Left ventricle myocardium inferior (tissue), 1 donor: ENCODE data around the gene DAB1. TPM values are rescaled to one million over a fixed set of nuclear protein-coding genes. Genes with fewer than 3 reads are reported as not detected.

ENCODE experiments used
- DNase-seq: peaks from one replicate; pipeline ENCODE4 v3.0.0-alpha.2; 2020
- H3K27ac ChIP-seq: fragments of 200-600 bp; replicated peaks from 2 replicates; pipeline ENCODE4 v1.8.0; 2021
- H3K27me3 ChIP-seq: fragments of 200-600 bp; 2 replicates; pipeline ENCODE4 v1.8.0; 2021; ENCODE audit warnings: low read depth
- H3K36me3 ChIP-seq: fragments of 200-600 bp; 2 replicates; pipeline ENCODE4 v1.8.0; 2021
- H3K4me1 ChIP-seq: fragments of 200-600 bp; 2 replicates; pipeline ENCODE4 v1.8.0; 2021
- H3K4me3 ChIP-seq: fragments of 200-600 bp; 2 replicates; pipeline ENCODE4 v1.8.0; 2021; ENCODE audit warnings: mild to moderate bottlenecking, moderate library complexity
- H3K9me3 ChIP-seq: fragments of 200-600 bp; replicated peaks from 2 replicates; pipeline ENCODE4 v1.8.0; 2021
- intact Hi-C: fragments of 100-400 bp; cut with micrococcal nuclease; formaldehyde crosslinking; loops from one replicate; pipeline ENCODE4 v1.11.0; 2022
- total RNA-seq: library from RNA; stranded (reverse); fragmentation: NEBNext Ultra II Directional; extraction: Animal tissue kit (Norgen Biotek cat#: 25700); gene quantifications from one replicate; pipeline ENCODE4 v1.2.1, GENCODE V29; 2021
- TF ChIP-seq, protein P1 (sequence below): fragments of 200-600 bp; IDR thresholded peaks from 2 replicates; pipeline ENCODE4 v1.8.0; 2021; ENCODE audit warnings: antibody characterized with exemption, mild to moderate bottlenecking, borderline replicate concordance
- donor health status: DM: no; HTN: yes; CAD: no; lungs with severe emphysema.

Gene DAB1
- total RNA-seq, 1 donor from 2014 or later, result 0.77 TPM

- intact Hi-C loops, result no loop called here
- DNase-seq, result no peak
- Histone ChIP-seq H3K9me3 (no peaks in the 10 kb centered on the region), H3K4me1 (no peaks in the 10 kb centered on the region), H3K36me3 (no peaks in the 10 kb centered on the region), H3K27ac (no peak overlapping the region), H3K27me3 (no peaks in the 10 kb centered on the region), H3K4me3 (no peak overlapping the region)
- TF ChIP-seq, protein P1, sequence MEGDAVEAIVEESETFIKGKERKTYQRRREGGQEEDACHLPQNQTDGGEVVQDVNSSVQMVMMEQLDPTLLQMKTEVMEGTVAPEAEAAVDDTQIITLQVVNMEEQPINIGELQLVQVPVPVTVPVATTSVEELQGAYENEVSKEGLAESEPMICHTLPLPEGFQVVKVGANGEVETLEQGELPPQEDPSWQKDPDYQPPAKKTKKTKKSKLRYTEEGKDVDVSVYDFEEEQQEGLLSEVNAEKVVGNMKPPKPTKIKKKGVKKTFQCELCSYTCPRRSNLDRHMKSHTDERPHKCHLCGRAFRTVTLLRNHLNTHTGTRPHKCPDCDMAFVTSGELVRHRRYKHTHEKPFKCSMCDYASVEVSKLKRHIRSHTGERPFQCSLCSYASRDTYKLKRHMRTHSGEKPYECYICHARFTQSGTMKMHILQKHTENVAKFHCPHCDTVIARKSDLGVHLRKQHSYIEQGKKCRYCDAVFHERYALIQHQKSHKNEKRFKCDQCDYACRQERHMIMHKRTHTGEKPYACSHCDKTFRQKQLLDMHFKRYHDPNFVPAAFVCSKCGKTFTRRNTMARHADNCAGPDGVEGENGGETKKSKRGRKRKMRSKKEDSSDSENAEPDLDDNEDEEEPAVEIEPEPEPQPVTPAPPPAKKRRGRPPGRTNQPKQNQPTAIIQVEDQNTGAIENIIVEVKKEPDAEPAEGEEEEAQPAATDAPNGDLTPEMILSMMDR, result no peak
These were observed 399.0 kb downstream of the DAB1 start for GRCh38 chr1:57024855-57025254.

- Histone ChIP-seq H3K27me3 (no peaks in the 10 kb centered on the region), H3K4me1 (no peaks in the 10 kb centered on the region), H3K9me3 (no peaks in the 10 kb centered on the region), H3K27ac (no peak overlapping the region), H3K4me3 (no peak overlapping the region), H3K36me3 (no peaks in the 10 kb centered on the region)
- DNase-seq, result no peak
- TF ChIP-seq, protein P1, result no peak
- intact Hi-C loops, result no loop called here
These were observed 399.4 kb downstream of the DAB1 start for GRCh38 chr1:57024428-57024827.

DNA sequence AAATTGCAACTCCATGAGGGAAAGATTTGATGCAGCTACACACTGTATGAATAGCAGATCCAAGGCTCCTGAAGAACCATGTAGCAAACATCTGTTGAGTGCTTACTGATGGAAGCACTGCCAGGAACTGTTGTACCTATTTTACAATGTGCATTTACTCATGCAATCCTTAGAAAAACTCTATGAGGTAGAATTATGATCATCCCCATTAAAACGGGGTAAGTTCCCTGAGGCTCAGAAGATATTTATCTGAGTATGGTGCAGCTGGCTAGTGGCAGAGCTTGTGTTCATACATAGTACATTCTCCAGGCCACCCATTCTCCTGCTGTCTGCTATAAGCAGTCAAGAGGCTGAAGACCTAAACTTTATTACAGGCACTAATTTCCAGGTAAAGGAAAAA, 403.6 kb downstream of the DAB1 start:
- H3K27me3 ChIP-seq, result no peaks in the 10 kb centered on the region
- DNase-seq, result no peak
- H3K4me3 ChIP-seq, result no peak overlapping the region
- no peaks in the 10 kb centered on the region for H3K4me1 ChIP-seq
- intact Hi-C loops, result no loop called here
- no peak overlapping the region for H3K27ac ChIP-seq
- no peaks in the 10 kb centered on the region for H3K36me3 ChIP-seq
- H3K9me3 ChIP-seq, result no peaks in the 10 kb centered on the region
- TF ChIP-seq, protein P1, result no peak

DNA sequence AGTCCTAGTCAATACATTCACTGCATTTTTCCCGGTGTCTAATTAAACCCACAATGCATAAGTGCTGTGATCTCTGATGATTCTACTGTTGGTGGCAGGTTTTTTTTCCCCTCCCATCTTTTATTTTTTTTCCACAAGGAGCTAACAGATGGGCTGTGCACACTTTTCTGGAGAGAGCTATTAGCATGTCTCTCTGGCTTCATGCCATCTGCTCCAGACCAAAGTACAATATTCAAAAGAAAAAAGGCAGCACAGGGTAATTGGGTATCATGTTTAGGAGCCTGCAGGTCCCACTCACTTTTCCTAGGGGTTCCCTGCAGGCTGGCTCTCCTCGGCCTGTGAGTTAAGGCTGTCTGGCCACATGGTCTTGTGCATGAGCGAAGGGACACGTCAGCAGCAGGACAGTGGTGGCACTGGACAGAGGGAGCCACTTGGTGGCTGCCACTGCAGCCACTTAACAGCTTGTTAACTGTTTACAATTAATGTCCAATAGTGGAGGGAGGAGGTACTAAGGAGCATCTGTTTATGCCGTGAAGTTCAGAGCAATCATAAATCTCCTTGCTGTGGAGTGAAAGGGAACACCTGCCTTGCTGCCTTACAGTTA, 404.5 kb downstream of the DAB1 start:
- TF ChIP-seq, protein P1, result no peak
- intact Hi-C loops, result no loop called here

GRCh38 chr1:57018119-57018518, 405.7 kb downstream of the DAB1 start:
- TF ChIP-seq, protein P1, result no peak
- Histone ChIP-seq H3K9me3 (no peaks in the 10 kb centered on the region), H3K27me3 (no peaks in the 10 kb centered on the region), H3K36me3 (no peaks in the 10 kb centered on the region), H3K4me3 (no peak overlapping the region), H3K4me1 (peaks cover 10% of the 10 kb centered on the region), H3K27ac (no peak overlapping the region)
- intact Hi-C loops, result no loop called here
- no peak for DNase-seq

More for the DNA sequence above, 404.5 kb downstream of the DAB1 start:
- Histone ChIP-seq H3K36me3 (no peaks in the 10 kb centered on the region), H3K9me3 (no peaks in the 10 kb centered on the region), H3K27ac (no peak overlapping the region), H3K4me3 (no peak overlapping the region), H3K4me1 (no peaks in the 10 kb centered on the region), H3K27me3 (no peaks in the 10 kb centered on the region)
- no peak for DNase-seq
